OCI-LY3 (cell line): Measurements from ENCODE around the gene PIK3C2G.

Experiments used
- EZH2phosphoT487 ChIP-seq: fragments of 200-600 bp; shearing (Covaris generic); IDR thresholded peaks from 2 replicates; pipeline ENCODE4 v1.6.1; 2018; ENCODE audit warnings: antibody characterized with exemption, mixed run types, low read depth
- TF ChIP-seq, protein P1 (sequence below): fragments of 200-600, 300-600 bp; sonication (generic); IDR thresholded peaks from 2 replicates; pipeline ENCODE4 v1.5.1; 2014; ENCODE audit warnings: antibody characterized with exemption, low read length, low read depth

DNA sequence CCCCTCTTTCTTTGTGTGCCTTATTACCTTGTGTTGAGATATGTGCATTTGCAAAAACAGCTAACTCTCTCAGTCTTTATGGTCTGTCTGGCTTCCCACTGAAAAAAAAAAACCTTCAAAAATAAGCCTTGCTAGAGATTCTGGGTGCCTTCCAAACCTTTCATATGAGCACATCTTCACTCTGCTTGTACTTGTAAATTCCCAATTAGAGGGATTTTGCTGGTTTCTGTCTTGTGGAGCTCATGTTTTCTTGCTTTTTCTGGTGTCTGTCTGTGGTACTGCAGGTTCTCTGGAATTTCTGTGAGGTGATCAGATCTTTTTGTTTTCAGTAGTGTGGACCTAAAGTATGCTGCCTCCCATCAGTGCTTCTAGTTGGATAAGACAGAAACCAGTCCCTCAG is 100.1 kb downstream of the PIK3C2G start:
- TF ChIP-seq, protein P1, sequence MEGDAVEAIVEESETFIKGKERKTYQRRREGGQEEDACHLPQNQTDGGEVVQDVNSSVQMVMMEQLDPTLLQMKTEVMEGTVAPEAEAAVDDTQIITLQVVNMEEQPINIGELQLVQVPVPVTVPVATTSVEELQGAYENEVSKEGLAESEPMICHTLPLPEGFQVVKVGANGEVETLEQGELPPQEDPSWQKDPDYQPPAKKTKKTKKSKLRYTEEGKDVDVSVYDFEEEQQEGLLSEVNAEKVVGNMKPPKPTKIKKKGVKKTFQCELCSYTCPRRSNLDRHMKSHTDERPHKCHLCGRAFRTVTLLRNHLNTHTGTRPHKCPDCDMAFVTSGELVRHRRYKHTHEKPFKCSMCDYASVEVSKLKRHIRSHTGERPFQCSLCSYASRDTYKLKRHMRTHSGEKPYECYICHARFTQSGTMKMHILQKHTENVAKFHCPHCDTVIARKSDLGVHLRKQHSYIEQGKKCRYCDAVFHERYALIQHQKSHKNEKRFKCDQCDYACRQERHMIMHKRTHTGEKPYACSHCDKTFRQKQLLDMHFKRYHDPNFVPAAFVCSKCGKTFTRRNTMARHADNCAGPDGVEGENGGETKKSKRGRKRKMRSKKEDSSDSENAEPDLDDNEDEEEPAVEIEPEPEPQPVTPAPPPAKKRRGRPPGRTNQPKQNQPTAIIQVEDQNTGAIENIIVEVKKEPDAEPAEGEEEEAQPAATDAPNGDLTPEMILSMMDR, result no peak
- no peak for TF ChIP-seq EZH2phosphoT487
